ENCODE data around the gene EXT2.

- TF ChIP-seq EZH2 (IDR thresholded peaks at IDR 0.05; ENCODE audit: insufficient read depth, poor library complexity, severe bottlenecking) (no peak), EZH2phosphoT487 (IDR thresholded peaks at IDR 0.05; ENCODE audit: insufficient read depth, low read depth) (no peak)
Measured at GRCh38 chr11:44247508-44247907, 152.0 kb downstream of the EXT2 start.
